WTC11 (cell line): Measurements from ENCODE around the gene PLAGL1. TPM values are rescaled to one million over a fixed set of nuclear protein-coding genes. Genes with fewer than 3 reads are reported as not detected.

Experiments
- ATAC-seq: fragments of 200-7000 bp; cut with Tn5 transposase; 2 replicates; pipeline ENCODE4 v1.10.0; 2021; ENCODE audit warnings: mild to moderate bottlenecking, moderate library complexity
- CTCF ChIA-PET: fragments of 300-600 bp; sonication (Branson Sonifier 250); formaldehyde crosslinking; loops from one replicate; lab custom pipeline; 2021; ENCODE audit warnings: antibody characterized with exemption; lab: Charles Lee
- POLR2A ChIA-PET: fragments of 350-600 bp; sonication (Branson Sonifier 250); formaldehyde crosslinking; loops from one replicate; lab custom pipeline; 2021; ENCODE audit warnings: antibody characterized with exemption; lab: Charles Lee
- DNase-seq: peaks from one replicate; pipeline ENCODE4 v3.0.0; 2021; ENCODE audit warnings: low spot score
- H3K27ac Mint-ChIP-seq: 2 replicates; pipeline ENCODE4 v1.8.0; 2021; ENCODE audit warnings: mixed read lengths
- H3K27me3 Mint-ChIP-seq: 2 replicates; pipeline ENCODE4 v1.8.0; 2021; ENCODE audit warnings: low read depth, mild to moderate bottlenecking, moderate library complexity, mixed read lengths
- H3K36me3 Mint-ChIP-seq: 2 replicates; pipeline ENCODE4 v1.8.0; 2021; ENCODE audit warnings: mixed read lengths
- H3K4me1 Mint-ChIP-seq: 2 replicates; pipeline ENCODE4 v1.8.0; 2022; ENCODE audit warnings: mixed read lengths
- H3K4me3 Mint-ChIP-seq: 2 replicates; pipeline ENCODE4 v1.8.0; 2021; ENCODE audit warnings: mild to moderate bottlenecking, moderate library complexity, mixed read lengths
- H3K9me3 Mint-ChIP-seq: 2 replicates; pipeline ENCODE4 v1.8.0; 2021; ENCODE audit warnings: mixed read lengths
- CBFB ChIP-seq: sonication (generic); formaldehyde crosslinking; IDR thresholded peaks from 2 replicates; pipeline ENCODE4 v1.8.1; 2022; ENCODE audit warnings: mild to moderate bottlenecking, low read depth, missing genetic modification reagents
- CREB1 ChIP-seq: sonication (generic); formaldehyde crosslinking; IDR thresholded peaks from 2 replicates; pipeline ENCODE4 v1.8.0; 2023; ENCODE audit warnings: mild to moderate bottlenecking, missing genetic modification reagents
- ETV6 ChIP-seq: sonication (generic); formaldehyde crosslinking; IDR thresholded peaks from 2 replicates; pipeline ENCODE4 v1.8.1; 2022; ENCODE audit warnings: mild to moderate bottlenecking, missing genetic modification reagents
- FOXK1 ChIP-seq: sonication (generic); formaldehyde crosslinking; IDR thresholded peaks from 2 replicates; pipeline ENCODE4 v1.8.0; 2022; ENCODE audit warnings: mild to moderate bottlenecking, moderate library complexity, missing genetic modification reagents
- FOXP1 ChIP-seq: sonication (generic); formaldehyde crosslinking; IDR thresholded peaks from 2 replicates; pipeline ENCODE4 v1.8.0; 2022; ENCODE audit warnings: missing genetic modification reagents, mild to moderate bottlenecking, moderate library complexity, borderline replicate concordance
- GRHL2 ChIP-seq: fragments of 250-450 bp; sonication (Bioruptor Pico); IDR thresholded peaks from 2 replicates; pipeline ENCODE4 v1.8.0; 2022; ENCODE audit warnings: mild to moderate bottlenecking, moderate library complexity; ENCODE audit not compliant: insufficient replicate concordance, severe bottlenecking
- MXD4 ChIP-seq: fragments of 250-450 bp; sonication (Bioruptor Pico); IDR thresholded peaks from 2 replicates; pipeline ENCODE4 v1.8.0; 2021; ENCODE audit warnings: mild to moderate bottlenecking, moderate library complexity, borderline replicate concordance
- NFE2L1 ChIP-seq: sonication (generic); formaldehyde crosslinking; IDR thresholded peaks from 2 replicates; pipeline ENCODE4 v1.8.1; 2023; ENCODE audit warnings: missing genetic modification reagents
- NFYB ChIP-seq: sonication (generic); formaldehyde crosslinking; conservative IDR thresholded peaks from 2 replicates; pipeline ENCODE4 v1.8.0; 2022; ENCODE audit warnings: low read depth, missing genetic modification reagents
- NR2C2 ChIP-seq: sonication (generic); formaldehyde crosslinking; IDR thresholded peaks from 2 replicates; pipeline ENCODE4 v1.8.0; 2022; ENCODE audit warnings: mild to moderate bottlenecking, missing genetic modification reagents
- SOX15 ChIP-seq: fragments of 250-450 bp; sonication (Bioruptor Pico); IDR thresholded peaks from 2 replicates; pipeline ENCODE4 v1.9.0; 2021; ENCODE audit warnings: mild to moderate bottlenecking
- TEAD4 ChIP-seq: sonication (generic); formaldehyde crosslinking; IDR thresholded peaks from 2 replicates; pipeline ENCODE4 v1.8.0; 2022; ENCODE audit warnings: mild to moderate bottlenecking, missing genetic modification reagents
- ZNF138 ChIP-seq: sonication (generic); formaldehyde crosslinking; conservative IDR thresholded peaks from 2 replicates; pipeline ENCODE4 v1.8.1; 2022; ENCODE audit warnings: mild to moderate bottlenecking, moderate library complexity, missing genetic modification reagents
- ZNF671 ChIP-seq: fragments of 250-450 bp; sonication (Bioruptor Pico); IDR thresholded peaks from 2 replicates; pipeline ENCODE4 v1.8.0; 2021; ENCODE audit warnings: mild to moderate bottlenecking
- total RNA-seq: library from RNA; stranded (reverse); gene quantifications from 3 replicates; pipeline ENCODE4 v1.2.3, GENCODE V29; 2021
- TF ChIP-seq, protein P1 (sequence below): sonication (generic); formaldehyde crosslinking; IDR thresholded peaks from 2 replicates; pipeline ENCODE4 v1.8.1; 2022; ENCODE audit warnings: mild to moderate bottlenecking, missing genetic modification reagents, moderate library complexity, borderline replicate concordance
- TF ChIP-seq, protein P2 (sequence below): sonication (generic); formaldehyde crosslinking; IDR thresholded peaks from 2 replicates; pipeline ENCODE4 v1.8.1; 2023; ENCODE audit warnings: mild to moderate bottlenecking, missing genetic modification reagents, moderate library complexity
- TF ChIP-seq, protein P3 (sequence below): sonication (generic); formaldehyde crosslinking; IDR thresholded peaks from 2 replicates; pipeline ENCODE4 v1.8.0; 2022; ENCODE audit warnings: mild to moderate bottlenecking, missing genetic modification reagents
- TF ChIP-seq, protein P4 (sequence below): fragments of 250-450 bp; sonication (Bioruptor Pico); IDR thresholded peaks from 2 replicates; pipeline ENCODE4 v1.9.0; 2021; ENCODE audit warnings: mild to moderate bottlenecking
- TF ChIP-seq, protein P5 (sequence below): sonication (generic); formaldehyde crosslinking; IDR thresholded peaks from 2 replicates; pipeline ENCODE4 v1.8.1; 2023; ENCODE audit warnings: mild to moderate bottlenecking, missing genetic modification reagents, borderline replicate concordance

PLAGL1 gene
- total RNA-seq, 1 experiment from 2014 or later = 1.6 TPM

DNA sequence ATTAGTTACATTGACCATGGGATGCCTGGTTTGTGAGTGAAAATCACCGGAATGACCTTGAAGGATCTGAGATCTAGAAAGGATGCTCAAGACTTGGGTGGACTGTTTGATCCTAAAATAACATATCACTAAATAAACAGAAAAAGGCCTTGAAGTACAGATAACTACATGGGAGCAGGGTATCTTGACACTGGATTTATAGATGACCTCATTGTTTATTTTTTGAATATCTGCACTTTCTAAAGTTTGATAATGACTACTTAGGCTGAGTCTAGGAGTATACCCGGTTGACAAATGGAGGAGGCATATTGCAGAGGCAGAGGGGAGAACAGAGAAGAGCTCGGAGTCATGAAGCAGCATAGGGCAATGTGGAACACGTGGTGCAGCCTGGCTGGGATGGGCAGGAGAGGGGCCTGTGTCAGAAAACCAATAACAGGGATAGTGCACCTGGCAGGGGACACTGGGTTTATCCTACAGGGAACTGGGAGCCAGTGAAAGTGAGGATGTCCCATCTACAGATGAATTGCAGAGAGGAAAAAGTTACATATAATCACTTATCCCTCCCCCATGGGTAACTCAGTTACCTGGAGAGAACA is 50.3 kb downstream of the PLAGL1 start:
- 0 out of 2 replicates have a peak, but pooled peaks have one; percentile 3 for ATAC-seq
- H3K4me1 Mint-ChIP-seq = peaks cover 59% of the 10 kb centered on the region
- CTCF ChIA-PET = interaction anchor here (0.6 to 5.6 kb wide), 7 partner anchors 14 to 382 kb away, joined by 3 to 87 read pairs (median 7); no protein-coding TSS in a partner anchor
- no peaks in the 10 kb centered on the region for H3K9me3 Mint-ChIP-seq
- POLR2A ChIA-PET = interaction anchor here (0.6 kb wide), 1 partner anchor 466 kb away, joined by 3 read pairs; no protein-coding TSS in a partner anchor
- peak overlapping the region; percentile 18 for H3K4me3 Mint-ChIP-seq
- no peaks in the 10 kb centered on the region for H3K36me3 Mint-ChIP-seq
- TF ChIP-seq, protein P1, sequence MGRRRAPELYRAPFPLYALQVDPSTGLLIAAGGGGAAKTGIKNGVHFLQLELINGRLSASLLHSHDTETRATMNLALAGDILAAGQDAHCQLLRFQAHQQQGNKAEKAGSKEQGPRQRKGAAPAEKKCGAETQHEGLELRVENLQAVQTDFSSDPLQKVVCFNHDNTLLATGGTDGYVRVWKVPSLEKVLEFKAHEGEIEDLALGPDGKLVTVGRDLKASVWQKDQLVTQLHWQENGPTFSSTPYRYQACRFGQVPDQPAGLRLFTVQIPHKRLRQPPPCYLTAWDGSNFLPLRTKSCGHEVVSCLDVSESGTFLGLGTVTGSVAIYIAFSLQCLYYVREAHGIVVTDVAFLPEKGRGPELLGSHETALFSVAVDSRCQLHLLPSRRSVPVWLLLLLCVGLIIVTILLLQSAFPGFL (CRISPR knock-in tag) = no peak
- no peak for TF ChIP-seq CBFB (CRISPR knock-in tag)
- no peak for TF ChIP-seq FOXP1
- no peak for TF ChIP-seq GRHL2 (CRISPR knock-in tag)
- TF ChIP-seq NFYB (CRISPR knock-in tag) = no peak
- TF ChIP-seq CREB1 (CRISPR knock-in tag) = no peak
- TF ChIP-seq MXD4 (CRISPR knock-in tag) = no peak
- no peak for TF ChIP-seq ETV6 (CRISPR knock-in tag)
- TF ChIP-seq, protein P2, sequence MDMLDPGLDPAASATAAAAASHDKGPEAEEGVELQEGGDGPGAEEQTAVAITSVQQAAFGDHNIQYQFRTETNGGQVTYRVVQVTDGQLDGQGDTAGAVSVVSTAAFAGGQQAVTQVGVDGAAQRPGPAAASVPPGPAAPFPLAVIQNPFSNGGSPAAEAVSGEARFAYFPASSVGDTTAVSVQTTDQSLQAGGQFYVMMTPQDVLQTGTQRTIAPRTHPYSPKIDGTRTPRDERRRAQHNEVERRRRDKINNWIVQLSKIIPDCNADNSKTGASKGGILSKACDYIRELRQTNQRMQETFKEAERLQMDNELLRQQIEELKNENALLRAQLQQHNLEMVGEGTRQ (CRISPR knock-in tag) = peak; percentile 68
- TF ChIP-seq ZNF138 (CRISPR knock-in tag) = no peak
- TF ChIP-seq ZNF671 (CRISPR knock-in tag) = no peak
- TF ChIP-seq, protein P3, sequence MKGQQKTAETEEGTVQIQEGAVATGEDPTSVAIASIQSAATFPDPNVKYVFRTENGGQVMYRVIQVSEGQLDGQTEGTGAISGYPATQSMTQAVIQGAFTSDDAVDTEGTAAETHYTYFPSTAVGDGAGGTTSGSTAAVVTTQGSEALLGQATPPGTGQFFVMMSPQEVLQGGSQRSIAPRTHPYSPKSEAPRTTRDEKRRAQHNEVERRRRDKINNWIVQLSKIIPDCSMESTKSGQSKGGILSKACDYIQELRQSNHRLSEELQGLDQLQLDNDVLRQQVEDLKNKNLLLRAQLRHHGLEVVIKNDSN (CRISPR knock-in tag) = peak; percentile 75
- TF ChIP-seq, protein P4, sequence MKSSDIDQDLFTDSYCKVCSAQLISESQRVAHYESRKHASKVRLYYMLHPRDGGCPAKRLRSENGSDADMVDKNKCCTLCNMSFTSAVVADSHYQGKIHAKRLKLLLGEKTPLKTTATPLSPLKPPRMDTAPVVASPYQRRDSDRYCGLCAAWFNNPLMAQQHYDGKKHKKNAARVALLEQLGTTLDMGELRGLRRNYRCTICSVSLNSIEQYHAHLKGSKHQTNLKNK = no peak
- peaks cover 2% of the 10 kb centered on the region for H3K27me3 Mint-ChIP-seq
- H3K27ac Mint-ChIP-seq = no peak overlapping the region
- no peak for DNase-seq

DNA sequence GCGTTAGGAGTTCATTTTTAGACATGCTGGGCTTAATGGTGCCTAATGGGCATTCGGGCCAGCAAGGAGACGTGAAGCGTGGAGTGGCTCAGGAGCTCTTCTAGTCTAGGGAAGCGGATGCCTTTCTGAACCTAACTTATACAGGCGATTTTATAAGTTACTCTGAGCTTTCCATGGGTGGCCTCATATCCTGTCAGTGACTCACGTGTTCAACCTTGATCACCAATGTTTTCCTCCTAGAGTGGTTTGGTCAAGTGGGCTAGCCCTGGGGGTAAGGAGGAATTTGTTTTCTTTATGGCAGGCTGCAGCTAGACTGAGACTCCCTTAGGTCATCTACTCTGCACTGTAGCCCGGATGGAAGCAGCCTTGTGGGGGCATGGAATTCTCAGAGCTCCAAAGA is 52.1 kb downstream of the PLAGL1 start:
- H3K9me3 Mint-ChIP-seq = no peaks in the 10 kb centered on the region
- ChIA-PET CTCF (interaction anchor here (5.6 kb wide), 1 partner anchor 12 kb away, joined by 87 read pairs; no protein-coding TSS in a partner anchor), POLR2A (no interaction called here)
- H3K4me1 Mint-ChIP-seq = peaks cover 44% of the 10 kb centered on the region
- no peak overlapping the region for H3K27ac Mint-ChIP-seq
- TF ChIP-seq NFE2L1 (no peak), SOX15 (CRISPR knock-in tag) (no peak), NR2C2 (CRISPR knock-in tag) (no peak), FOXK1 (CRISPR knock-in tag) (no peak), TEAD4 (CRISPR knock-in tag) (no peak)
- TF ChIP-seq, protein P5, sequence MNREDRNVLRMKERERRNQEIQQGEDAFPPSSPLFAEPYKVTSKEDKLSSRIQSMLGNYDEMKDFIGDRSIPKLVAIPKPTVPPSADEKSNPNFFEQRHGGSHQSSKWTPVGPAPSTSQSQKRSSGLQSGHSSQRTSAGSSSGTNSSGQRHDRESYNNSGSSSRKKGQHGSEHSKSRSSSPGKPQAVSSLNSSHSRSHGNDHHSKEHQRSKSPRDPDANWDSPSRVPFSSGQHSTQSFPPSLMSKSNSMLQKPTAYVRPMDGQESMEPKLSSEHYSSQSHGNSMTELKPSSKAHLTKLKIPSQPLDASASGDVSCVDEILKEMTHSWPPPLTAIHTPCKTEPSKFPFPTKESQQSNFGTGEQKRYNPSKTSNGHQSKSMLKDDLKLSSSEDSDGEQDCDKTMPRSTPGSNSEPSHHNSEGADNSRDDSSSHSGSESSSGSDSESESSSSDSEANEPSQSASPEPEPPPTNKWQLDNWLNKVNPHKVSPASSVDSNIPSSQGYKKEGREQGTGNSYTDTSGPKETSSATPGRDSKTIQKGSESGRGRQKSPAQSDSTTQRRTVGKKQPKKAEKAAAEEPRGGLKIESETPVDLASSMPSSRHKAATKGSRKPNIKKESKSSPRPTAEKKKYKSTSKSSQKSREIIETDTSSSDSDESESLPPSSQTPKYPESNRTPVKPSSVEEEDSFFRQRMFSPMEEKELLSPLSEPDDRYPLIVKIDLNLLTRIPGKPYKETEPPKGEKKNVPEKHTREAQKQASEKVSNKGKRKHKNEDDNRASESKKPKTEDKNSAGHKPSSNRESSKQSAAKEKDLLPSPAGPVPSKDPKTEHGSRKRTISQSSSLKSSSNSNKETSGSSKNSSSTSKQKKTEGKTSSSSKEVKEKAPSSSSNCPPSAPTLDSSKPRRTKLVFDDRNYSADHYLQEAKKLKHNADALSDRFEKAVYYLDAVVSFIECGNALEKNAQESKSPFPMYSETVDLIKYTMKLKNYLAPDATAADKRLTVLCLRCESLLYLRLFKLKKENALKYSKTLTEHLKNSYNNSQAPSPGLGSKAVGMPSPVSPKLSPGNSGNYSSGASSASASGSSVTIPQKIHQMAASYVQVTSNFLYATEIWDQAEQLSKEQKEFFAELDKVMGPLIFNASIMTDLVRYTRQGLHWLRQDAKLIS (CRISPR knock-in tag) = no peak
- ATAC-seq (no peak), DNase-seq (no peak)
- H3K4me3 Mint-ChIP-seq = no peak overlapping the region
- peaks cover 19% of the 10 kb centered on the region for H3K27me3 Mint-ChIP-seq
- H3K36me3 Mint-ChIP-seq = no peaks in the 10 kb centered on the region
